ENCODE results near the gene TET2.
A peak's percentile ranks its signal among the peaks of the same experiment; 100 is the strongest.

The TET2 gene

DNA sequence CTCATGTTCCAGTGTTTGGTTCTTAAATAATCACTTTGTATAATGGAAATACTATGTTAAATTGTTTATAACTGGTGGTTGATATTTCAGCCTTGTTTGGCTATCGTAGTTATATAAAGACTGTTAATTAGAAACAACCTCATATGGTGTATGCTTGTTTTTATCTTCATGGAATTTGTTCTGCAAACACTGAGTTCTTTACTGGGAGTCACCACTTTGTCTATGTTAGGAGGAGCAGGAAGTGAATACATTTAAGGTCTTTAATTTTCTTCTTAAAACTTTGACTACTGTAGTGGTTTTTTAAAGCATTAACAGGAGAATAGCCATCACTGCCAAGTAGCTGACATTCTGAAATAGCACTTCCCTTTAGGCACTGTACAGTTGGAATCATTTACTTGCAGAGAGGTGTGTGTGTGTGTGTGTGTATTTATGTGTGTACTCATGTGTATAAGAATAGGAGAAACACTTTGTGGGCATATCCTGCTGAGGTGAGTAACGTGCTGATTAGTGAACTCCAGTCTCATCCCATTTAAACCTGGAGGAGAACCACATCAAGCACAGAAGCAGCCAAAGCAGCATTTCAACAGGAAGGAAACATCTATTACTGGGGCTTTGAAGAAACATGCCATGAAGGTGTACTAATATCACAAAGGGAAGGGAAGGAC lies 37.8 kb downstream of the TET2 start:
- no peaks in the 10 kb centered on the region for H3K4me1 ChIP-seq (ENCODE audit: control insufficient read depth, insufficient read depth, low read length, poor library complexity, severe bottlenecking)
- no peaks in the 10 kb centered on the region for H3K9me3 ChIP-seq (ENCODE audit: control insufficient read depth, low read length)
- no peak overlapping the region for H3K4me3 ChIP-seq (ENCODE audit: extremely low read depth, insufficient read depth, low read length, poor library complexity, severe bottlenecking)
- H3K36me3 ChIP-seq (ENCODE audit: control insufficient read depth, insufficient read depth, low read length): no peaks in the 10 kb centered on the region
- no peak overlapping the region for H3K27ac ChIP-seq (ENCODE audit: low read depth, low read length, severe bottlenecking)
- WGBS, 2 experiments (ENCODE audit: insufficient coverage in 2 of 2): 83 to 100% methylated on average over 1 of the region's 2 CpGs

DNA sequence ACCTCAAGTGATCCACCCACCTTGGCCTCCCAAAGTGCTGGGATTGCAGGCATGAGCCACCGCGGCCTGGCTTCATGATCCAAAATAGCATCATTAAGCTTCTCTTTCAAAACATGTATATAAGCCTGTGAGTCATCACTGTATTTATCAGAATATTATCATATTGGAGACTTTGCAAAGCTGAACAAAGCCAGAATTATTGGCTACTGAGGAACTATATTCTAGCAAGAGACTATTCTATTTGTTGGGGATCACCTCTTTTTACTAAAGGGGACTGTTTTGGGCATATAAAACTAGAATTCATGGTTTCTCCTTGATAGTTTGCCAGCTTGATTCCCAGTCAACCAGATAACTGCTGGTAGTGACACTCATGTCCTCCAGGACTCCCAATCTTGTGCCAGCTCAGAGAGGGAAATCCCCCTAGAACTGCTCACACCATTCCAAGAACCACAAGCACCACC lies 40.1 kb downstream of the TET2 start:
- 100% methylated on average over 1 to 2 of the region's 2 CpGs for WGBS, 2 experiments (ENCODE audit: insufficient coverage in 2 of 2)
- H3K36me3 ChIP-seq (ENCODE audit: control insufficient read depth, insufficient read depth, low read length): no peaks in the 10 kb centered on the region
- no peak overlapping the region for H3K4me3 ChIP-seq (ENCODE audit: extremely low read depth, insufficient read depth, low read length, poor library complexity, severe bottlenecking)
- no peak overlapping the region for H3K27ac ChIP-seq (ENCODE audit: low read depth, low read length, severe bottlenecking)
- no peaks in the 10 kb centered on the region for H3K9me3 ChIP-seq (ENCODE audit: control insufficient read depth, low read length)
- H3K4me1 ChIP-seq (ENCODE audit: control insufficient read depth, insufficient read depth, low read length, poor library complexity, severe bottlenecking): no peaks in the 10 kb centered on the region

DNA sequence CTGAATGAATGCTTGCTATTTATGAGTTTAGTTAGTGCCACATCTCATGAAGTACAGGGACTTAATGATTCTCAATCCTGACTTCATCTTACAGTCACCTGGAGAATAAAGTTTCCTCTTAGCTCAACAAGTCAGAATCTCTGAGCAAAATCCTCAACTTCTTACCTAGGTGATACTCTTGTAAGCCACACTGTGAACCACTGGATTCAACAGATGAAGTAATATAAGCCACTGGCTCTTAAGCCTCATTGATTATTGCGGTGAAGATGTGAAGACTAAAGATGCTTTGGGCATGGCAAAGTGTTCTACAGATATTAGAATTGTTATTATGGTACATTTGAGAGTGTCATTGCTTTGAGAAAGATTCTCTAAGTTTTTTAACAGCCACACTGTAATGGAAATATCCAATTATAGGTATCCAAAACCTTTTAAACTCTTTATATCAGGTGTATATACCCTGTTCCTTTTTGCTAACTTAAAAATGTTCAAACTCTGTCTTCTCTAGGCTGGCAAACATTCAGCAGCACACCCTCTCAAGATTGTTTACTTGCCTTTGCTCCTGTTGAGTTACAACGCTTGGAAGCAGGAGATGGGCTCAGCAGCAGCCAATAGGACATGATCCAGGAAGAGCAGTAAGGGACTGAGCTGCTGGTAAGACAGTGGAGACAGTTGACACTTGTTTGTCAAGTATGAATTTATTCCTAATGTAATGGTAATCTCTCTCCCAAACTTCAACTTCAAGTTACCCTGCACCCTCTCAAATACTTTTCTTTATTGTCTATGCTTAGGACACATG lies 43.4 kb downstream of the TET2 start:
- no peaks in the 10 kb centered on the region for H3K9me3 ChIP-seq (ENCODE audit: control insufficient read depth, low read length)
- WGBS, 2 experiments (ENCODE audit: insufficient coverage in 2 of 2): 90 to 100% methylated on average over 1 to 2 of the region's 2 CpGs
- H3K4me1 ChIP-seq (ENCODE audit: control insufficient read depth, insufficient read depth, low read length, poor library complexity, severe bottlenecking): no peaks in the 10 kb centered on the region
- H3K4me3 ChIP-seq (ENCODE audit: extremely low read depth, insufficient read depth, low read length, poor library complexity, severe bottlenecking): no peak overlapping the region
- H3K36me3 ChIP-seq (ENCODE audit: control insufficient read depth, insufficient read depth, low read length): no peaks in the 10 kb centered on the region
- H3K27ac ChIP-seq (ENCODE audit: low read depth, low read length, severe bottlenecking): no peak overlapping the region

DNA sequence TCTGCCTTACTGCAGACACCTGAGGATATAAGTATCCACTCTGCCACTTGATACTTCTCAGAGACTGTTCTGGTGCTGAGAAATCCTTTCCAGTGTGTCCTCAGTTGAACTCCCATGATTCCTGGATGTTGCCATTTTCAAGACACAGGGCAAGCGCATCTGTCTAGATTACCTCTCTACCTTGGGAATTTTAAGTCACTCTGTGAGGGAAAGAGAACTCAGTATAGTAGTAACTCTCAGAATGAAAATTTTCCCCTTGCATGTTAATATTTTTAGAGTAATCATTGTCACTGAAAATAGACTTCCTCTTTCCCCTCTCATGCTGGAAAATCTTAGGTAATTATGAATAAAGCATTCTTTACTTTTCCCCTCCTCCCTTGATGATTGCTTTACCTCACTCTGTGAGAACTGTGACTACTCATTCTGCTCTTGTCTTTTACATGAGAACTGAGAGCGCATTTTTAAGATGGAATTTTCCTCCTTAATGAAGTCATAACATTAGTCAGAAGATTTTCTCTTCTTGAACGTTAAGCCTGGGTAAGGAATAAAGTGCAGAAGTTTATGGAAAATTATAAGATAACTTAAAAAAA lies 45.0 kb downstream of the TET2 start:
- WGBS, 2 experiments (ENCODE audit: insufficient coverage in 2 of 2): no CpG with 5 or more reads among the region's 3 CpGs
- Histone ChIP-seq H3K4me3 (ENCODE audit: extremely low read depth, insufficient read depth, low read length, poor library complexity, severe bottlenecking) (no peak overlapping the region), H3K27ac (ENCODE audit: low read depth, low read length, severe bottlenecking) (peak overlapping the region; percentile 18), H3K9me3 (ENCODE audit: control insufficient read depth, low read length) (no peaks in the 10 kb centered on the region), H3K36me3 (ENCODE audit: control insufficient read depth, insufficient read depth, low read length) (no peaks in the 10 kb centered on the region), H3K4me1 (ENCODE audit: control insufficient read depth, insufficient read depth, low read length, poor library complexity, severe bottlenecking) (peaks cover 4% of the 10 kb centered on the region)

DNA sequence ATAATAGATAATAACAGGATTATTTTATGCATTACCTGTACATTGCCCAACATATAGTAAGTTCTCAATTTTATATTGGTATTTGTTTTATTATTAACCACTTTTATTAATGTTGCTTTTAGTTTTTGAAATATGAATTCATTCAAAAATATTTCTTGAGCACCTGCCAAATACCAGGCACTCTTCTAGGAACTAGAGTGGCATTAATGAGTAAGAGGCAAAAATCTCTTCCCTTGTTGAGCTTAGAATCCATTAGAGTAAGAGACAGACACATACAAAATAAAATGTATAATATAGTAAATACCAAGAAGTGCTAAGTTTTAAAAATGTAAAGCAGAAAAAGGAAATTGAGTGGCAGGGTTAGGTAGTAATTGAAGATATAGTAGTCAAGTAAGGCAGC lies 45.8 kb downstream of the TET2 start:
- Histone ChIP-seq H3K36me3 (ENCODE audit: control insufficient read depth, insufficient read depth, low read length) (no peaks in the 10 kb centered on the region), H3K4me1 (ENCODE audit: control insufficient read depth, insufficient read depth, low read length, poor library complexity, severe bottlenecking) (peaks cover 5% of the 10 kb centered on the region), H3K27ac (ENCODE audit: low read depth, low read length, severe bottlenecking) (no peak overlapping the region), H3K9me3 (ENCODE audit: control insufficient read depth, low read length) (no peaks in the 10 kb centered on the region), H3K4me3 (ENCODE audit: extremely low read depth, insufficient read depth, low read length, poor library complexity, severe bottlenecking) (no peak overlapping the region)

DNA sequence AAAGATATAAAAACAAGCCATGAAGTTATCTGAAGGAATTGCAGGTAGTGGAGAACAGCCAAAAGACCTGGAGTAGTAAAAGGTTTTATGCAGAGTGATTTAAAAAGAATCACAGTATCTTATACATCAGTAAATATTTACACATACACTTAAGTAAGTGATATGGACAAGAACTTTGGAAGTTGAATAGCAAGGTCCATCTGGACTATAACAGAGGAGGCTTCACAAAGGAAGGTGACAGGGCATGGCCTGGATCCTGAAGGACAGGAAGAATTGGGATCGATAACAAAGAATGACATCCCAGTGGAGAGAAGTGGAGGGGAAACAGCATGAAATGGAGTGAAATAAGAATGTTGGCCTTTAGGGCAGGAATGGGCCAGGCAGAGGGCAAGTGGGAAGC lies 46.2 kb downstream of the TET2 start:
- Histone ChIP-seq H3K27ac (ENCODE audit: low read depth, low read length, severe bottlenecking) (no peak overlapping the region), H3K4me3 (ENCODE audit: extremely low read depth, insufficient read depth, low read length, poor library complexity, severe bottlenecking) (no peak overlapping the region), H3K9me3 (ENCODE audit: control insufficient read depth, low read length) (no peaks in the 10 kb centered on the region), H3K4me1 (ENCODE audit: control insufficient read depth, insufficient read depth, low read length, poor library complexity, severe bottlenecking) (peaks cover 5% of the 10 kb centered on the region), H3K36me3 (ENCODE audit: control insufficient read depth, insufficient read depth, low read length) (no peaks in the 10 kb centered on the region)
- WGBS, 2 experiments (ENCODE audit: insufficient coverage in 2 of 2): 43 to 82% methylated on average over 1 of the region's 1 CpG

DNA sequence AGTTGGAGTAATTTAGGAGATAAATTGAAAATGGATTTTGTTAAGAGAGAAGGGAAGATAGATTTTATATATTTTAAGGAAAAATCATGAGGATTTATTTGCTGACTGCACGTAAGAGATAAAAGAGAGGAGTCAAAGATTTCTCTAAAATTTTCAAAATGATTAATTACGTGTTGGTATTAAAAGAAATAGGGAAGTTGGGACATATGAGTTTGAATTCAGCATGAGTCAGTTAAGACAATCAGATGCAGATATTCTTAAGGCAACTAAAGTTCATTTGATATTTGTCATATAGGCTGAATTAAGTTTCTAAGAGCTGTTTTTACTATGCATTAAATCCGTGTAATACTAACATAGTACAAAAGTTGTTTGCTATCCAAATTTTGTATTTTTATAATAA lies 46.9 kb downstream of the TET2 start:
- no peak overlapping the region for H3K27ac ChIP-seq (ENCODE audit: low read depth, low read length, severe bottlenecking)

DNA sequence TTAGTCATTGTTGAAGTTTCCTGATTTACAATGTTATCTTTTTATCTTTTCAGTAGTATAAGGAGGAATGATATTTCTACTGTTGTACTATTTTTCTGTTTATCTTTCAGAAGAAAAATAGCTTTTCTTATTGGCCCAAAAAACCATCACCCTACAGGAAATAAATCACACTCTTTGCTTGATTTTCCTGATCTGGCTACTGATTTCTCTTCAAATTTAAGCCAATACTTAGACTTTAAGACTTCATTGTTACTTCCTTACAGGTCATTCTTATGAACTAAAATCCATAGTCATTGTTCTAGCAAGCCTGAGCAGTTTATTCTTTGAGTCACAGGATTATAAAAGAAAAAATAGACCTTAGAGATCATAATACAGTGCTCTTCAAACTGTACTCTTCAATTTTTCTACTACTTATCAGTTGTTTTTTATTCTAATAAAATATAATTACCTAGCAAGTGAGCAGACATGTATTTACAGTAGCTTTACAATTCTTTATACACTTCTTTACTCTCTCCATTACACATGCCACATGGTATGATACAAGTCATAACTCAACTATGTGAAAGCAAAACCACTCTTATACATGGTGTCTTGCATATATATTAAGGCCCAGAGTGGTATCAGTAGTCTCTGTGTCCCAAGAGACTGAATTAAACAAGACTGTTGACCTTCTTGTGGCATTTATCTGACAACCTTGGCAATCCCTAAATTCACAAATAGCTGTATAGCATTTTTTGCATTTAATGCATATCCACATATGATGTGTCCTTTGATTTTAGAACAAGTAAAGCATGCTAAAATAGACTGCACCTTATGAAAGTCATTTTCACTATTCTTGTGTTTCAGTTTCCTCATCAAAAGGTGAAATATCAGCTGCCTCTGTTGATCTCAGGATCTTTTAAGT lies 47.9 kb downstream of the TET2 start:
- no peaks in the 10 kb centered on the region for H3K36me3 ChIP-seq (ENCODE audit: control insufficient read depth, insufficient read depth, low read length)
- peaks cover 5% of the 10 kb centered on the region for H3K4me1 ChIP-seq (ENCODE audit: control insufficient read depth, insufficient read depth, low read length, poor library complexity, severe bottlenecking)

More for the DNA sequence above, 46.9 kb downstream of the TET2 start:
- Histone ChIP-seq H3K4me1 (ENCODE audit: control insufficient read depth, insufficient read depth, low read length, poor library complexity, severe bottlenecking) (peaks cover 5% of the 10 kb centered on the region), H3K4me3 (ENCODE audit: extremely low read depth, insufficient read depth, low read length, poor library complexity, severe bottlenecking) (no peak overlapping the region), H3K36me3 (ENCODE audit: control insufficient read depth, insufficient read depth, low read length) (no peaks in the 10 kb centered on the region), H3K9me3 (ENCODE audit: control insufficient read depth, low read length) (no peaks in the 10 kb centered on the region)
- WGBS, 2 experiments (ENCODE audit: insufficient coverage in 2 of 2): 100% methylated on average over 1 to 2 of the region's 3 CpGs

DNA sequence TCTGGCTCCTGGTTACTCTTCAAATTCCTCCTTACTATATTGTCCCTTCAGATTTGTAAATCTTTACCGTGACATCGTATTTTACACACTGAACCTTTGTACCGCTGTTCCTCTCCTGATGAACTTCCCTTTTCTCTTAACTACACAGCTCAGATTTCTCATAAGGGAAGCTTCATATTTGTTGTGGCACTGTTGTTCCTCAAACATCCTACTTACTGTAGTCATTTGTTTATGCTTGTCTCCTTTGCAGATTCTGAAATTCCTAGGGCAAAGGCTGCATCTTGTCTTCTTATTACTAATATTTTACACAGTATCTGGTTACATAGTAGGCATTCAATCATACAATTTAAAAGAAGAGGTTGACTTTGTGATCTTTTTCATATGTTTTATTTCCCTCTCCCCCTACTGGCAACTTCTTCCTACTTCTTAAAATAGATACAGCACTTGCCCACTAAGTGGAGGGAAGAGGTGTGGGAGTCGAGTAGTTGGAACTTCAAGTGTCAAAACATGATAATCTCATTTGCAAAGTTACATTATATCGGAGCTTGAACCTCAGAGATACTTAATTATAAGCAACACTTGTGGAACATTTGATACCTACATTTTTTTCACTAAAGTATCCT lies 50.0 kb downstream of the TET2 start:
- Histone ChIP-seq H3K27ac (ENCODE audit: low read depth, low read length, severe bottlenecking) (no peak overlapping the region), H3K4me3 (ENCODE audit: extremely low read depth, insufficient read depth, low read length, poor library complexity, severe bottlenecking) (no peak overlapping the region), H3K9me3 (ENCODE audit: control insufficient read depth, low read length) (no peaks in the 10 kb centered on the region), H3K36me3 (ENCODE audit: control insufficient read depth, insufficient read depth, low read length) (no peaks in the 10 kb centered on the region), H3K4me1 (ENCODE audit: control insufficient read depth, insufficient read depth, low read length, poor library complexity, severe bottlenecking) (peaks cover 5% of the 10 kb centered on the region)
- WGBS, 2 experiments (ENCODE audit: insufficient coverage in 2 of 2): 87 to 100% methylated on average over 1 to 3 of the region's 5 CpGs

More for the DNA sequence above, 47.9 kb downstream of the TET2 start:
- H3K9me3 ChIP-seq (ENCODE audit: control insufficient read depth, low read length): no peaks in the 10 kb centered on the region
- no peak overlapping the region for H3K4me3 ChIP-seq (ENCODE audit: extremely low read depth, insufficient read depth, low read length, poor library complexity, severe bottlenecking)
- H3K27ac ChIP-seq (ENCODE audit: low read depth, low read length, severe bottlenecking): no peak overlapping the region

DNA sequence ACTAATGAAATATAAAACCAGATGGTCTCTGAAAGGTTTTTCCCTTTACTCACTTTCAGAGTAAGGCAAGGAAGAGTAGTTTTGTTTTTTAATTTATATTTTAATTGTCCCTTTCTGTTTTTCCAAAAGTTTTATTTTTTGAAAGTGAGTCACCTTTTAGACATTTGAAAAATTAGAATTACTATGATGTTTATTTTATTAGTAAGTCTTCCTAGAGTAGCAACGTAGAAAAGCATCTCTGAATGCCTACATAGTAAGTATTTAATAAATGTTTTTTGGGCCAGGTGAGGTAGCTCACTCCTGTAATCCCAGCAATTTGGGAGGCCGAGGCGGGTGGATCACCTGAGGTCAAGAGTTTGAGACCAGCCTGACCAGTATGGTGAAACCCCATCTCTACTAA lies 51.1 kb downstream of the TET2 start:
- Histone ChIP-seq H3K4me1 (ENCODE audit: control insufficient read depth, insufficient read depth, low read length, poor library complexity, severe bottlenecking) (peaks cover 5% of the 10 kb centered on the region), H3K9me3 (ENCODE audit: control insufficient read depth, low read length) (no peaks in the 10 kb centered on the region), H3K27ac (ENCODE audit: low read depth, low read length, severe bottlenecking) (no peak overlapping the region), H3K36me3 (ENCODE audit: control insufficient read depth, insufficient read depth, low read length) (no peaks in the 10 kb centered on the region), H3K4me3 (ENCODE audit: extremely low read depth, insufficient read depth, low read length, poor library complexity, severe bottlenecking) (no peak overlapping the region)
- no CpG with 5 or more reads among the region's 3 CpGs for WGBS, 2 experiments (ENCODE audit: insufficient coverage in 2 of 2)

Measured in mesodermal cell (in vitro differentiated cells).